Activated CD8-positive, alpha-beta memory T cell treated with anti-CD3 and anti-CD28 coated beads, Interleukin-2, amount 10 ng/mL, durations not matched to agents 7 days and 5 days (primary cell): ENCODE measurements around the gene PPP1CA. TPM values are rescaled to one million over a fixed set of nuclear protein-coding genes. Genes with fewer than 3 reads are reported as not detected.
A peak's percentile ranks its signal among the peaks of the same experiment; 100 is the strongest.

Experiments used
- ATAC-seq: fragments of 150-1000 bp; cut with Tn5 transposase; one replicate; pipeline ENCODE4 v1.10.0; 2021; ENCODE audit warnings: moderate library complexity
- CTCF ChIA-PET: fragments of 350-600 bp; sonication (Branson Sonifier 250); formaldehyde crosslinking; loops from one replicate; lab custom pipeline; 2021; ENCODE audit warnings: antibody characterized with exemption; lab: Charles Lee
- DNase-seq: peaks from one replicate; pipeline ENCODE4 v3.0.0-alpha.2; 2020
- H3K27ac Mint-ChIP-seq: one replicate; pipeline ENCODE4 v1.8.0; 2021; ENCODE audit warnings: mild to moderate bottlenecking, mixed read lengths
- H3K27me3 Mint-ChIP-seq: one replicate; pipeline ENCODE4 v1.8.0; 2021; ENCODE audit warnings: mixed read lengths
- H3K36me3 Mint-ChIP-seq: one replicate; pipeline ENCODE4 v1.8.0; 2021; ENCODE audit warnings: mild to moderate bottlenecking, mixed read lengths
- H3K4me1 Mint-ChIP-seq: one replicate; pipeline ENCODE4 v1.8.0; 2021; ENCODE audit warnings: mixed read lengths
- H3K4me3 Mint-ChIP-seq: one replicate; pipeline ENCODE4 v1.8.0; 2021; ENCODE audit warnings: mild to moderate bottlenecking, moderate library complexity, mixed read lengths
- H3K9me3 Mint-ChIP-seq: one replicate; pipeline ENCODE4 v1.8.0; 2022; ENCODE audit warnings: low read depth, mixed read lengths
- total RNA-seq, 2 experiments: library from RNA; stranded (reverse); gene quantifications; one replicate each; pipeline ENCODE4 v1.2.3, GENCODE V29; 2021

The PPP1CA gene
- total RNA-seq, 2 experiments from 2014 or later, result 309 to 360 TPM

DNA sequence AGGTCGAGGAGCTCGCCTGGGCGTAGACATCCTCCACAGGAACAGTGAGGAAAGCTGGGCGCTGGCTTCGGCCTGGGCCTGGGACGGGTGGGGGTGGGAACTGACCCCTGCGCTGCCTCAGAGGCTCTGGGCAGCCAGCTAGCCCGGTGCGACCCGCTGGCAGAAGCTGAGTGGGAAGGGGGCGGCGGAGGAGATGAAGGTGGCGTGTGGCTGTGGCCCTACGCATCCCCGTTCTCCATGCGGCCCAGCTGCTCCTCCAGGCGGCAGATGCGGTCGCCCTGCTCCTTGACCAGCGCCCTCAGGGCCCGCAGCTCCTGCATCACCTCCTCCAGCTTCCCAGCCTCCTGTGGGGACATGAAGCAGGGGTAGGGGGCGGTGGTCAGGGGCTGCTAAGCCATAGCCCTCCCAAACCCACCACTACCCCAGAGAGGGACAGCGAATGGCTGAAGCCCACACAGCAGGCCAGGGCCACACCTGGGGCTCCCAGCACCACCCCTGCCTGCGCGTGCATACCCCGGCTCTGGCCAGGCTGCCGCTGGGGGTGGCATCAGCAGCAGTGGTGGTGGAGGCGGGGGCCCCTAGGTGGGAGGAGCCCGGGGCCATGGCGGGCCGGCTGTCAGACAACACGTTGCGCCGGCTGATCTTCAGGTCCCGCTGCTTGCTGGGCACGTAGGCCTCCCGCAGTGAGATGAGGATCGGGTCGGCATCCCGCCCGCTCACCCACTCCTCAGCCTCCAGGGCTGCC is 36.7 kb upstream of the PPP1CA start:
- CTCF ChIA-PET, result interaction anchor here (0.7 to 8.0 kb wide), 22 partner anchors 10 to 121 kb away, joined by 3 to 96 read pairs (median 5); partner anchors contain the start of genes AIP, PPP1CA, RAD9A and RPS6KB2
- H3K4me3 Mint-ChIP-seq, result peak overlapping the region; percentile 95
- DNase-seq (peak; percentile 91), ATAC-seq (peak; percentile 61)
- peaks cover 30% of the 10 kb centered on the region for H3K36me3 Mint-ChIP-seq
- no peaks in the 10 kb centered on the region for H3K27me3 Mint-ChIP-seq
- H3K9me3 Mint-ChIP-seq, result no peaks in the 10 kb centered on the region
- peak overlapping the region; percentile 93 for H3K27ac Mint-ChIP-seq
- H3K4me1 Mint-ChIP-seq, result peaks cover 57% of the 10 kb centered on the region

DNA sequence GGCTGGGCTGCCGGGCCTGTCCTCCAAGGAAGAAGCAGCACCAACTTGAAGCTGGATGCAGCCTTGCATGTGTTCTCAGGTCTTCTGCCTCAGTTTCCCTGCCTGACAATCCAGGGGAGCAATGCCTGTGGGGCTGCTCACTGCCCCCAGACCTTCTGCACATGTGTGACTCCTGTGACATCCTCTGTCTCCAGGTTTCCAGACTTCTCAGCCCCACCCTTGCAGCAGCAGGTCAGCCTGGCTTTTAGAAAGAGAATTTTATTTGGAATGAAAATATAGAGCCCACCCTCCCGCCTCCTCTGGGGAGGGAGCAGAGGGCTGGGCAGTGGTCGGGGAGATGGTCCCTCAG is 36.1 kb upstream of the PPP1CA start:
- Mint-ChIP-seq H3K27ac (peak overlapping the region; percentile 91), H3K36me3 (peaks cover 30% of the 10 kb centered on the region)
- CTCF ChIA-PET, result interaction anchor here (0.7 to 8.0 kb wide), 20 partner anchors 10 to 120 kb away, joined by 3 to 96 read pairs (median 6); partner anchors contain the start of genes AIP, PITPNM1, PPP1CA and RAD9A

DNA sequence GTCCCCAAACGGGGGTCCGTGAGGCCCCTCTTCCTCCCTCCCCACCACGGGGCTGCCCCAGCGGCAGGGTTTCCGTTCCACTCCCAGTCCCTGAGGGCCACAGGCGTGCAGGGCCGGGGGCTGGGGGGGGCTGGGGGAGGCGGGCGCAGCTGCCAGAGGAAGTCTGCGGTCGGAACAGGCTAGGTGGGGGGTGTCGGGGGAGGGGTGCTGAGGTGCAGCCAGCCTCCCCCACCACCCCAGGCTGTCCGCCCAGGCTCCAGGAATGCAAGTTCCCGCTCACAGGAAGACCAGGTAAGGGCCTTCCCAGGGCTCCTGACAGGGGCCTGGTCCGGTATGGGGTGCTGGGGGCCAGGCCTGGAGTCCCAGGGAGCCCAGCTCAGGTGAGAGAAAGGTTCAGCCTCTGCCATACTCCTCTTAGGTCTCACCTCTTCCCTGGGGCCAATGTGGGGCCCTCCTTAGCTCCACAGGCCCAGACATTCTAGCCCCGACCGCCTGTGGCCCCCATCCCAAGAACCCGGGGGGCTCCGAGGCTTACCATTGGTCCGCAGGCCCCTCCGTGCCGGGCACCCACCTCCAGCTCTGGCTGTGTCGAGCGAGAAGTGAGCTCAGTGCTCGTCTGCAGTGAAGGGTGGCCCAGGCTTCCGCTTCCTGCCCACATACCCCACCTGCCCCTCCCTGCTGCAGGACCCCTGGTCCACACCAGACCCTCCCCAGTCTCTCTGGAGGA is 35.6 kb upstream of the PPP1CA start, which contains the start of gene PTPRCAP:
Gene PTPRCAP, minus strand, starts transcription at position 601 of the 727 bp plus-strand sequence. Its CDS starts 63 bp downstream, at position 538.
- peaks cover 64% of the 10 kb centered on the region for H3K4me1 Mint-ChIP-seq
- H3K4me3 Mint-ChIP-seq, result peak within 1 kb of the TSS; percentile 95
- DNase-seq (peak; percentile 90), ATAC-seq (peak; percentile 46)
- H3K27me3 Mint-ChIP-seq, result no peaks in the 10 kb centered on the region
- peak within 1 kb of the TSS; percentile 91 for H3K27ac Mint-ChIP-seq
- CTCF ChIA-PET, result interaction anchor here (0.7 to 8.0 kb wide), 20 partner anchors 9 to 120 kb away, joined by 3 to 96 read pairs (median 6); partner anchors contain the start of genes AIP, PITPNM1, PPP1CA and RAD9A
- no peaks in the 10 kb centered on the region for H3K9me3 Mint-ChIP-seq
- peaks cover 30% of the 10 kb centered on the region for H3K36me3 Mint-ChIP-seq

More for the DNA sequence above, 36.1 kb upstream of the PPP1CA start:
- no peak for DNase-seq
- no peaks in the 10 kb centered on the region for H3K27me3 Mint-ChIP-seq
- H3K4me3 Mint-ChIP-seq, result peak overlapping the region; percentile 95
- no peak for ATAC-seq
- no peaks in the 10 kb centered on the region for H3K9me3 Mint-ChIP-seq
- H3K4me1 Mint-ChIP-seq, result peaks cover 62% of the 10 kb centered on the region

DNA sequence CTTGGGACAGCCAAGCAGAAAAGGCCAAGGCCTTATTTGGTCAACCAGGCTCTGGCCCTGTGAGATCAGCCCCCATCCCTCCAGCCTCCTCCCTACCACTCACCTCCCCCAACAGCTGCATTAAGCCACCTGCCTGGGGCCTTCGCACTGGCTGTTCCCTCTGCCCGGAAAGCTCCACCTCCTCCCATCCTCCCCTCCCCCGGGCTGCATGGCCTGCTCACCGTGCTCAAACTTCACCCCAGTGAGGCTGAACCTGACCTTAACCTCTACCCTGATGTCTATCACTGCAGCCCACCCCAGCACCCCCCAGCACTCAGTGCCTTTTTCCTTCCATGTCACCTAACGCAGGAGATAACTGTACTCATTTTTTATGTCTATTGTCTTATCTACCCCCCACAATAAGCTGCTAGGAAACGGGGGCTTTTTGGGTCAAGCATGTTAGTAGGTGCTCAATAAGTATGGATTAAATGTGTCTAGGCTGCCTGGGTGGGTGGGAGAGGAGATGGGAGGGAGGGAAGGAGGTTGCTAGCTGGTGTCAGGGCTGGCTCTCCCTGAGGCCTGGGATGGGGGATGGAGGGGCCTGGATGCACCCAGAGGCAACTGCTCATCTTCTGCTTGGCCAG is 34.9 kb upstream of the PPP1CA start:
- Mint-ChIP-seq H3K4me1 (peaks cover 65% of the 10 kb centered on the region), H3K27me3 (no peaks in the 10 kb centered on the region), H3K4me3 (peak overlapping the region; percentile 95), H3K36me3 (peaks cover 37% of the 10 kb centered on the region), H3K27ac (peak overlapping the region; percentile 91), H3K9me3 (no peaks in the 10 kb centered on the region)
- peak; percentile 46 for ATAC-seq
- CTCF ChIA-PET, result interaction anchor here (0.9 to 8.0 kb wide), 12 partner anchors 13 to 84 kb away, joined by 3 to 96 read pairs (median 8); partner anchors contain the start of genes AIP, PITPNM1, PPP1CA and TBC1D10C
- peak; percentile 91 for DNase-seq

DNA sequence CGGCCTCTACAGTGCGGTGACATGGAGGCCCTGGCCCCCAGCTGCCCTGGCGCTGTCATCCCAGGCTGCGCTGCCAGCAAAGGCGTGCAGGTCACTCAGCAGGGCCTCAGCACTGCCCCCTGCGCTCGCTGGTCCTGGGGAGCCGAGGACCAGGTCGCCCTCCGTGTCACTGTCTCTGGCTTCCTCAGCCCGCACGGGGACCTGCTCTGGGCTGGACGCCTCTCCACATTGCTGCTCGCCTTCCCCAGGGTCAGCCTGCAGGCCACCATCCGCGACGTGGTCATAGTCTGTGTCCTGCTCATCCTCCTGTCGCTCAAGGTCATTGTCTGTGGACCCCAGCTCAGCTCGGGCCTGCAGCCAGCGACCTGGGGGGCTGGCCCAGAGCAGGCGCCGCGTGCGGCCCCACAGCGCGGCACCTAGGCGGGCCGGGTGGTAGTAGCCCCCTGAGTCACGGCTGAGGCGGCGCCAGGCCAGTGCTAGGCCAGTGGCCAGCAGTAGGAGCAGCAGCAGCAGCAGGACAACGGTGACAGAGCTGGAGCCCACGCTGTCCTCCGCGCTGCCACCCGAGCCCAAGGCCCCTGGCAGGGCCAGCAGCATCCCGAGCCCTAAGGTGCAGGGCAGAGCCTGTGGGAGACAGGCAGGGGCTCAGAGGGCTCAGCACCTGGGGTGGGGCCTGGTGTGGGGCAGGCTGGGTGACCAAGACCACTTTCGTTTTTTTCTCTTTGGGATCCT is 34.2 kb upstream of the PPP1CA start:
- DNase-seq, result no peak
- Mint-ChIP-seq H3K4me1 (peaks cover 61% of the 10 kb centered on the region), H3K36me3 (peaks cover 38% of the 10 kb centered on the region), H3K4me3 (peak overlapping the region; percentile 95), H3K27ac (peak overlapping the region; percentile 91), H3K9me3 (no peaks in the 10 kb centered on the region), H3K27me3 (no peaks in the 10 kb centered on the region)
- ATAC-seq, result peak; percentile 7
- CTCF ChIA-PET, result interaction anchor here (1.1 to 8.0 kb wide), 5 partner anchors 28 to 70 kb away, joined by 3 to 96 read pairs (median 12); partner anchors contain the start of genes PITPNM1, PPP1CA and TBC1D10C

DNA sequence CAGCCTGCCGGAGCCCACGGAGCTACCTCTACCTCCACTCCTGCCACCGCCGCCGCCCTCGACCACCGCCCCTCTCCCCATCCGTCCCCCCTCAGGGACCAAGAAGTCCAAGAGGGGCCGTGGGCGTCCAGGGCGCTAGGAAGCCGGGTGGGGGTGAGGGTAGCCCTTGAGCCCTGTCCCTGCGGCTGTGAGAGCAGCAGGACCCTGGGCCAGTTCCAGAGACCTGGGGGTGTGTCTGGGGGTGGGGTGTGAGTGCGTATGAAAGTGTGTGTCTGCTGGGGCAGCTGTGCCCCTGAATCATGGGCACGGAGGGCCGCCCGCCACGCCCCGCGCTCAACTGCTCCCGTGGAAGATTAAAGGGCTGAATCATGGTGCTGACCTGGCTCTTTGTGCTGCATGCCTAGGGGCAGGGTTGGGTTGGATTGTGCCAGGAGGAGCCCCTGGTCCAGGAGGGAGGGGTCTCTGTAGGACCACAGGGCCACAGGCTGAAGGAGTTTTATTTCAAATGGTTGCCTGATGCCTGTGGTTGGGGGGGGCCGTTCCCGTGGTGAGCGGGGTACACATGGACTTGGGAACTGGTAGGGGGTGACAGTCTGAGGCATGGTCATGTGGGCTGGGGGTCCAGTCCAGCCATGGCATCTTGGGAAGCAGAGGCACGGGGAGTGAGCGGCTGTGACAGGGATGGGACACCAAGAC is 33.5 kb upstream of the PPP1CA start:
- CTCF ChIA-PET, result interaction anchor here (1.0 to 8.0 kb wide), 3 partner anchors 15 to 32 kb away, joined by 3 to 96 read pairs (median 32); partner anchors contain the start of genes PPP1CA and TBC1D10C
- peaks cover 58% of the 10 kb centered on the region for H3K4me1 Mint-ChIP-seq
- H3K27me3 Mint-ChIP-seq, result no peaks in the 10 kb centered on the region
- no peaks in the 10 kb centered on the region for H3K9me3 Mint-ChIP-seq
- DNase-seq (peak; percentile 58), ATAC-seq (no peak)
- peak overlapping the region; percentile 91 for H3K27ac Mint-ChIP-seq
- H3K36me3 Mint-ChIP-seq, result peaks cover 42% of the 10 kb centered on the region
- peak overlapping the region; percentile 95 for H3K4me3 Mint-ChIP-seq

DNA sequence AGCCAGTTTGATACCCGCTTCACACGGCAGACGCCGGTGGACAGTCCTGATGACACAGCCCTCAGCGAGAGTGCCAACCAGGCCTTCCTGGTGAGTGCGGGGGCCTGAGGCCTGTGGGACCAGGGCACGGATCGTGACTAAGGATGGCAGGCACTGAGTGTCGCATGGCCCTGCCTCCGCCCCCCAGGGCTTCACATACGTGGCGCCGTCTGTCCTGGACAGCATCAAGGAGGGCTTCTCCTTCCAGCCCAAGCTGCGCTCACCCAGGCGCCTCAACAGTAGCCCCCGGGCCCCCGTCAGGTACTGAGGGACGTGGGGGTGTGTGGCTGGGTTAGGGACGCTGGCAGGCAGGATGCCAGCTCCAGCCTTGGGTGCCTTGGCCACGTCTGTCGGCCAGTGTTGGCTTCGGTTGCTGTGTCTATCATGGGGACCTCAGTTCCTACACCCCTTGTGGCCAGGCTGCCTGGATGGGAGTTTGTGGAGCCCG is 32.8 kb upstream of the PPP1CA start:
- Mint-ChIP-seq H3K9me3 (no peaks in the 10 kb centered on the region), H3K4me3 (peak overlapping the region; percentile 95), H3K4me1 (peaks cover 56% of the 10 kb centered on the region), H3K27ac (peak overlapping the region; percentile 78), H3K36me3 (peaks cover 42% of the 10 kb centered on the region), H3K27me3 (no peaks in the 10 kb centered on the region)
- CTCF ChIA-PET, result interaction anchor here (0.6 to 8.0 kb wide), 3 partner anchors 14 to 160 kb away, joined by 3 to 96 read pairs (median 4); partner anchors contain the start of genes PPP1CA and TBC1D10C
- peak; percentile 57 for DNase-seq
- no peak for ATAC-seq

DNA sequence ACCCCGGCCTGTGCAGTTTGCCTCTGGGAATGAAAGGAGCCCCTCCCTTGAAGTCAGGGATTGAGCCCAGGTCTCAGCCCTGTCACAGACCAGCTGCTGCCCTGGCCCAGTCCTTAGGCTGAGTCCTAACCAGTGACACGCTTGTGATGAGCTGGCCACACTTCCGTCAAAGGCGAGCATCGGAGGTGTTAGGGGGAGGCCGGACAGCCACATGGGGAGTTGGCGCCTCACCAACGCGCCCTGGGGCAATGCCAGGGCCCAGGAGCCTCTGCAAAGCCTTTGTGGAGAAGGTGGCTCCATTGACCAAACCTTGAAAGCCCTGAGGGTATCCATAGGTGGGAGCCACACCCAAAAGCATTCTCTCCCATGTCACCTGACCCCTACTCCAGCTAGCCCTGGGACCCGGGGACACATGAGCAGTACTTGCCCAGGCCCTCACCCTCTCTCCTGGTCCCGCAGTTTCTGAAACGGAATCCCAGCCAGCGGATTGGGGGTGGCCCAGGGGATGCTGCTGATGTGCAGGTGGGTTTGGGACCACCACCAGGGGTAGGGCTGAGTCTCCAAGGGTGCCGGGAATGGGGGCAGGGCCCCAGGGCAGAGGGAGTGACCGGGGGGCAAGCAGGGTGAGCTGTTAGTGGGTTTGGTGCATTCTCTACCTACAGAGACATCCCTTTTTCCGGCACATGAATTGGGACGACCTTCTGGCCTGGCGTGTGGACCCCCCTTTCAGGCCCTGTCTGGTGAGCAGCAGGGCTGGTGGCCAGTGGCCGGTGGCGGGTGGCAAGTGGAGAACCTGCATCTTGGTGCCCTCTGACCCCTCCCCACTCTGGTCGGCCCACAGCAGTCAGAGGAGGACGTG is 32.1 kb upstream of the PPP1CA start:
- Mint-ChIP-seq H3K4me1 (peaks cover 55% of the 10 kb centered on the region), H3K36me3 (peaks cover 42% of the 10 kb centered on the region), H3K9me3 (no peaks in the 10 kb centered on the region), H3K4me3 (peak overlapping the region; percentile 95), H3K27me3 (no peaks in the 10 kb centered on the region), H3K27ac (peak overlapping the region; percentile 78)
- CTCF ChIA-PET, result interaction anchor here (0.6 to 8.0 kb wide), 2 partner anchors 31 to 160 kb away, joined by 4 to 96 read pairs; partner anchors contain the start of genes PPP1CA and TBC1D10C
- no peak for ATAC-seq
- peak; percentile 64 for DNase-seq

DNA sequence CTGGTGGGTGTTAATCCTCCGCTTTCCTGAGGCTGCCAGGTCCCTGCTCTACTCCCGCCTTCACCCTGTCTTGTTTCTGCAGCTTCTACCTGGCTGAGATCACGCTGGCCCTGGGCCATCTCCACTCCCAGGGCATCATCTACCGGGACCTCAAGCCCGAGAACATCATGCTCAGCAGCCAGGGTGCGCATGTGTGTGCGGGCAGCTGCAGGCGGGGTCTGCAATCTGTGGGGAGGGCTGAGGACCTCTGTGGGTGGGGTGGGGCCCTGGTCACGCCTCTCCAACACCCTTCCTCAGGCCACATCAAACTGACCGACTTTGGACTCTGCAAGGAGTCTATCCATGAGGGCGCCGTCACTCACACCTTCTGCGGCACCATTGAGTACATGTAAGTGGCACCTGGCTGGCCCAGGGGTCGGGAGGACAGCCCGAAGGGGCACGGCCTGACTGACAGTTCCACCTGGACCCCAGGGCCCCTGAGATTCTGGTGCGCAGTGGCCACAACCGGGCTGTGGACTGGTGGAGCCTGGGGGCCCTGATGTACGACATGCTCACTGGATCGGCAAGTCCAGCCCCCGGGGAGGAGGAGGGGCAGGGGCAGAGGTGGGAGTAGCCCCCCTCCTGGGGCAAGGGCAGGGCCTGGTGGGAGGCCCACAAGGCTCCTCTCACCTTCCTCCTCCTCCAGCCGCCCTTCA is 31.1 kb upstream of the PPP1CA start:
- DNase-seq (no peak), ATAC-seq (no peak)
- Mint-ChIP-seq H3K4me1 (peaks cover 57% of the 10 kb centered on the region), H3K36me3 (peaks cover 42% of the 10 kb centered on the region), H3K27ac (peak overlapping the region; percentile 78), H3K9me3 (no peaks in the 10 kb centered on the region), H3K27me3 (no peaks in the 10 kb centered on the region), H3K4me3 (no peak overlapping the region)
- CTCF ChIA-PET, result interaction anchor here (8.0 kb wide), 1 partner anchor 30 kb away, joined by 96 read pairs; the partner anchor contains the start of genes PPP1CA and TBC1D10C
